MM.1S (cell line): Measurements from ENCODE around the gene ANXA2.

Experiments used
- CTCF ChIP-seq: fragments of 300-600 bp; sonication (generic); IDR thresholded peaks from 2 replicates; pipeline ENCODE4 v1.5.1; 2016; ENCODE audit warnings: antibody characterized with exemption, low read length, mixed read lengths
- EZH2 ChIP-seq: fragments of 300-600 bp; sonication (generic); optimal IDR thresholded peaks from 2 replicates; pipeline ENCODE3; 2017; ENCODE audit warnings: low read depth, mild to moderate bottlenecking, antibody characterized with exemption, low read length, mixed read lengths

- TF ChIP-seq CTCF (no peak), EZH2 (no peak)
Observed at GRCh38 chr15:60396560-60396957, 1.2 kb downstream of the ANXA2 start.
